Gastrocnemius medialis (tissue), 4 donors: ENCODE results near the gene TBX1.

Source experiments
- POLR2A ChIP-seq, 2 donors: fragments of 450-650 bp; IDR thresholded peaks; one replicate each; pipeline ENCODE4 v1.6.1; 2017; ENCODE audit warnings: antibody characterized with exemption in 2 of 2, mild to moderate bottlenecking in 2 of 2, moderate library complexity in 2 of 2
- TF ChIP-seq, protein P1 (sequence below), 5 experiments: fragments of 450-650 bp in 3 of 5; fragments of 200-600 bp in 2 of 5; sonication (generic) in 2 of 5; IDR thresholded peaks in 4 of 5; conservative IDR thresholded peaks in 1 of 5; 1 replicate in 4 of 5; 2 replicates in 1 of 5; pipeline ENCODE4 v1.5.1; 2016 to 2019; ENCODE audit warnings: antibody characterized with exemption in 5 of 5, mild to moderate bottlenecking in 3 of 5, moderate library complexity in 3 of 5

DNA sequence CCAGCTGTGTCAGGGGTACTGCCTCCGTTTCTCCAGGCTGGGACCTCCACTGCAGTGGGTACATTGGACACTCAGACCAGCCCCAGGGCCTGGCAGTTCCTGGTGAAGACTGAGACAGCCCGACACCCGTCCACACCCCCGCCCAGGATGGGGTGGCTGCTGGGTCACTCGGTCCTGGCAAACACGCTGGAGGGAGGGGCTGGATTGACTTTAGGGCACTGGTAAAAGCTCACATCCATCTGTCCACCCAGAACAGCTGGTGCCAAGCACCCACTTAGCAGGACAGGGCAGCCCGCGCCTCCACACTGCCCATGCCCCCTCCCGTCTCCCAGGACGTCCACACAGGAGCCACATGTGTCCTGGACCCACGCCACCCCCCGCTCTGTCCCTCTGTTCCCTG, 10.7 kb upstream of the TBX1 start:
- TF ChIP-seq, protein P1, sequence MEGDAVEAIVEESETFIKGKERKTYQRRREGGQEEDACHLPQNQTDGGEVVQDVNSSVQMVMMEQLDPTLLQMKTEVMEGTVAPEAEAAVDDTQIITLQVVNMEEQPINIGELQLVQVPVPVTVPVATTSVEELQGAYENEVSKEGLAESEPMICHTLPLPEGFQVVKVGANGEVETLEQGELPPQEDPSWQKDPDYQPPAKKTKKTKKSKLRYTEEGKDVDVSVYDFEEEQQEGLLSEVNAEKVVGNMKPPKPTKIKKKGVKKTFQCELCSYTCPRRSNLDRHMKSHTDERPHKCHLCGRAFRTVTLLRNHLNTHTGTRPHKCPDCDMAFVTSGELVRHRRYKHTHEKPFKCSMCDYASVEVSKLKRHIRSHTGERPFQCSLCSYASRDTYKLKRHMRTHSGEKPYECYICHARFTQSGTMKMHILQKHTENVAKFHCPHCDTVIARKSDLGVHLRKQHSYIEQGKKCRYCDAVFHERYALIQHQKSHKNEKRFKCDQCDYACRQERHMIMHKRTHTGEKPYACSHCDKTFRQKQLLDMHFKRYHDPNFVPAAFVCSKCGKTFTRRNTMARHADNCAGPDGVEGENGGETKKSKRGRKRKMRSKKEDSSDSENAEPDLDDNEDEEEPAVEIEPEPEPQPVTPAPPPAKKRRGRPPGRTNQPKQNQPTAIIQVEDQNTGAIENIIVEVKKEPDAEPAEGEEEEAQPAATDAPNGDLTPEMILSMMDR (IDR thresholded peaks at IDR 0.05 in 4 of 5, conservative IDR thresholded peaks at IDR 0.05 in 1 of 5): no peak
- no peak for TF ChIP-seq POLR2A (IDR thresholded peaks at IDR 0.05)
